ACHN (cell line): Measurements from ENCODE around the gene LAMB4.
"Not testable (repeated sequence)": the region's sequence is repeated elsewhere in the genome, so short reads cannot be mapped to it uniquely, and the experiment has no call there.

ENCODE experiments used
- DNase-seq: peaks from one replicate; pipeline ENCODE4 v3.0.0-alpha.2; 2015
- in situ Hi-C: cut with HindIII; loops from 2 replicates; pipeline ENCODE4 v1.10.0; 2017; ENCODE audit warnings: low sequenced_read_pairs, low pct_ligation_motif_present, low pct_unique_long_range_greater_than_20kb

Gene LAMB4

DNA sequence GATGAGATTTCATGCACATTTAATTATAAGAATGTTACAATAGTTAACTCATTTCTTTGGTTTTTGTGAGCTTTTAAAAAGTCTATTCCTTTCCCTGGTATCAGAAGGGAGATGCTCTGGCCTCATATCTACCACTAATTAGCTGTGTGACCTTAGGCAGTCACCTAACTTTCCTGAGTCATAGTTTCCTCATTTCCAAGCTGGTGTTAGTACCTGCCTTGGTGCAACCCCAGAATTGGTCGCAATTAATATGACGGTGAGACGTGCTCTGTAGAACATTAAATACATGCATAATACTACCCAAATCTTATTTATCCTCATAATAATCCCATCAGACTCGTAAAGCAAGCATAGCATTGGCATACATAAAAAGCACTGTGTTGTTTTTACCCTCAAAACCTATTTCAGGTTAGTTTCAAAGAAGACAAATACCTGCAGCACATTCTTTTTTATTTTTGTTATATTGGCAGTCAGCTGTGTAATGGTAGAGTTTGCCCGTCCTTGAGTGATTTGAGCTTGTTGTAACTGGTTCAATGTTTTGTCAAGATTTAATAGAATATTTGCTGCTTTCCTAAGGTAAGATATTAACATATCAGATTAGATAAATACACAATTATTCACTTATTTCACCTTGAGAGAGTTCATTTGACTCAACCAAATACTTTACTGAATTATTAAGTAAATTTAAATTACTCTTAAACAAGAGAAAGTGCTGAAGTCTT is 96.2 kb downstream of the LAMB4 start:
- no peak for DNase-seq
- in situ Hi-C loops = no loop called here

DNA sequence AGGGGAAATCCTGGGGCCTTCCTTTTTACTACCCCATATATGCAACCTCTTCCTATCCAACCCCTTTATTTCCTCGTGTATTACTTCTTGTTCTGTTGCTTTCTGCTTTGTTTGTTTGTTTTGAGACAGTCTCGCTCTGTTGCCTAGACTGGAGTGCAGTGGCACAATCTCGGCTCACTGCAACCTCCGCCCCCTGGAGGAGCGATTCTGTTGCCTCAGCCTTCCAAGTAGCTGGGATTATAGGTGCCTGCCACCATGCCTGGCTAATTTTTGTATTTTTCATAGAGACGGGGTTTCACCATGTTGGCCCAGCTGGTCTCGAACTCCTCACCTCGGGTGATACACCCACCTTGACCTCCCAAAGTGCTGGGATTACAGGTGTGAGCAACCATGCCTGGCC is 96.9 kb downstream of the LAMB4 start:
- in situ Hi-C loops = not testable (repeated sequence)

DNA sequence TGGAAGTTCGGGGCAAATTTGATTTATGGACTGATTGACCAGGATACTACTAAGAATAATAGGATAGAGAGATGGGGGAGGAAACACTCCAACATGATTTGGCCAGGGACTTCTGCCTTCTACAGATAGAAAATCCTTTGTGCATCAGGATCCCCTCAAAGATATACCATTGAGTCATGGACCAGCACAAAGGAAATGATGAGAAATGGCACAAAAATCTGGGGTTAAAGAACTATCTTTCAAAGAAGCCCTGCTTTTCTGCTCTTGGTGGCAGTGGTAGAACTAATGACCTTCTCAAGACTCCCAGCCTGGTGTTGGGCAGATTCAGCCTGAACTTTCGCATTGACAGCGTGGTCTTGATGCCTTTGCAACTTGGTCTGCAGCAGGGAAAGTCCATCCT is 99.6 kb downstream of the LAMB4 start:
- peak; percentile 42 for DNase-seq
- in situ Hi-C loops = no loop called here

More for the DNA sequence above, 96.9 kb downstream of the LAMB4 start:
- not testable (repeated sequence) for DNase-seq

DNA sequence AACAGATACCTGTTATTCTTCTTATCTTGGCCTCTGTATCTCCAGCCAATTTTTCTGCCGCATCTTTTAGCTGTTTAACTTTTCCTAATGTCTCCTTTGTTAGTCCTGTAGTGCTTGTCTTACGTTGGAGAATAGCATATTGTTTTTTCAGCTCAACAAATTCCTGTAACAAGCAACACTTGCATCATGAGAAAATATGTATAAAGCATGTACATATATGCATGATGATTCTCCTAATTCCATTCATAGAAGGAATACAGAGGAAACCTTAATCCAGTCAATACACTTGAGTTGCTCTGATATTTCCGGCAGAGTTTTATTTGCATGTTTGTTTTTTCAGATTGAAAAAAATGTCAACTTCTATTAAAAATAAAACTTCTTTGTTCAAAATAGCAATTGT is 101.1 kb downstream of the LAMB4 start:
- DNase-seq = no peak
- in situ Hi-C loops = no loop called here

DNA sequence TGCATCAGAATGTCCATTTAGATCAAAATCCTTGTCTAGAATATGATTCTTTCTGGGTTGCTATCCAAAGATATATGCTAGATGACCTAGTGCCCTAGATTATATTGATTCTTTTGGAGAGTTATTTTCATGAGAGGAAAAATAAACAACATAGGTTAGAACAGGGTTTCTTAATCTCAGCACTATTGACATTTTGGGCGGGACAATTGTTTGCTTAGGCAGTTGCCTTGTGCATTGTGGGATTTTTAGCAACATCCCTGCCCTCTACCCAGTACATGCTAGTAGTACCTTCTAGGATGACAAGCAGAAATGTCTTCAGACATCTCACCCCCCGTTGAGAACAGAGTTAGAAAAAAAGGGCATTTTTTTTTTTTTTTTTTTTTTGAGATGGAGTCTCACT is 102.0 kb downstream of the LAMB4 start:
- DNase-seq = no peak
- in situ Hi-C loops = no loop called here

DNA sequence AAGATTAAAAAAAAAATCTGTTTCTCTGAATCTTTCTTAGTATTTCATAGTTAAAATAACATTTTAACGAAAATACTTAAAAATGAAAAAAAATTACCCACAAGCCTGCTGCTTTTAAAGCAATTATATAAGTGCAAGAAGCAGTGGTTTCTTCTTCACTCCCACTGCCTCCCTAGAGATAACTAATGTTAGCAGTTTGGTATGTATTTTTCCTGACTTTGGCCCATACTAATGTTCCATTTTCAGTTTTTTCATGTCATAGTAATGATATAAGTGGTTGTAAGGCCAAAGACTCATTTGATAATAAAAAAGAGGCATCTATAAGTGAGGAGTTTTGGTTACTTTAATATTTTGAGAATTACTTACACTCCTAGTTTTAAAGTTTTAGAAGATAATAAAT is 102.9 kb downstream of the LAMB4 start:
- DNase-seq = no peak
- in situ Hi-C loops = no loop called here

DNA sequence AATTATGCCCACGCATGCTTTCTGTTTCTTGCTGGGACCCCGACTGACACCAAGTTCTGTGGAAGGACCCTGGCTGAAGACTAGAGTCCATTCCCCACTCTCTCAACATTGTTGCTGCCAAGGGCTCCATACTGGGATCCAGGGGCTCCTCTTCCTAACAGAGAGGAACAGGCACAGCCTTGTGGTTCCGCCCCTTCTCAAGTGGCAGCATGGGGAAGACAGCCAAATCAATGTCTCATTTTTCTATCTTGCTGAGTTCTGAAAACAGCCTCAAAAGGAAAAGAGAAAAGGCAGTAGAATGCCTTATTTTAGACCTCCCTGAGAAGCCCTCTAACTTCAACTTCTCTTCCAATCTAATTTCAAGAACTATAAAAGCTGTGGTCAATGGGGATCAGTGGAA is 103.5 kb downstream of the LAMB4 start:
- in situ Hi-C loops = no loop called here
- no peak for DNase-seq

DNA sequence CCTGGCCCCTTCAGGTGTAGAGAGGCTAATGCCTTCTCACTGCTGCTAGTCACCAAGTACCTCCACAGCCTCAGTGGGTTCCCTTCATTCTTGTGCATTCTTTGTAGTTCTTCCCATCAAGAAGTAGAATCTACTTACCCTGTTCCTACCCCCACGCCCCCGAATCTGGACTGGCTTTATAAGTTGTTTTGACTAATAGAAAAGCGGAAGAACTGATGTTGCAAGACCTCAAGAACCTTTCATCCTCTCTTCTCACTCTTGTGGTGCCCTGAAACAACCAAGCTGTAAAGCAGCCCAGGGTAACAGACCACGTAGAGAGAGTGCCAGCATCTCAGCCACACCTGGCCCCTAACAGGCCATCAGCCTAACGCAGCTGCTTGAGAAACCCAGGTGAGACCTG is 104.0 kb downstream of the LAMB4 start:
- no peak for DNase-seq
- in situ Hi-C loops = no loop called here

DNA sequence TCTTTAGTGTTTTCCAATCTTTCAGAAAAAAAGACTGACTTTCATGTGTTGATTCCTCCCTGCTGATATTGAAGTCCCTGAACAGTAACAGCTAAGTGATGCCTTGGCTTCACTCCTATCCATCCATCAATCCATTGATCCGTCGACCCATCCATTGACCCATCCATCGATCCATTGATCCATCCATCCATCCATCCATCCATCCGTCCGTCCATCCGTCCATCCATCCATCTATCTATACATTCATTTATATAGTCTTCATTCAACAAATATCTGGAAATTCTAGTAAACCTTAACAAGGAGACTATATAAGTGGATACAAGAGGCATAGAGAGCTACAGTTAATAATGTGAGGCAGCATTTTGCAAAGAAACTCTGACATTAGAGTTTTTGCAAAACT is 105.6 kb downstream of the LAMB4 start:
- no peak for DNase-seq

DNA sequence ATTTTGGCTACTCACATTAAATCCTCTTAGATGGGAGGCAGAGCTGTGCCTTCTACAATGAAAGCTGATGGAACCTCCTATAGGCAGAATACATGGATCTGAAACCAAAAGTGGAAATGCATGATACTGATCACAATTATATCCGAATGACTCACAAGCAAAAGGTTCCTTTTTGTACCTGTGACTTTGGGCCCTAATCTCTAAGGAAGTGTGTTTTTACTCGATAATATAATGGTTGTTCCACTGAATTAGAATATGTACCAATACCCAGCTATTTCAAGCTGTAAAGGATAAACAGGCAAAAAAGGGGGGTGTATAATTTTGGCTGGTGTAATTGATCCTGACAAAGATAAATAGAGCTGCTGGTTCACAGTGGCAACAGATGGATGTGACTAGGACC is 109.6 kb downstream of the LAMB4 start:
- DNase-seq = no peak

More for the DNA sequence above, 105.6 kb downstream of the LAMB4 start:
- in situ Hi-C loops = no loop called here

DNA sequence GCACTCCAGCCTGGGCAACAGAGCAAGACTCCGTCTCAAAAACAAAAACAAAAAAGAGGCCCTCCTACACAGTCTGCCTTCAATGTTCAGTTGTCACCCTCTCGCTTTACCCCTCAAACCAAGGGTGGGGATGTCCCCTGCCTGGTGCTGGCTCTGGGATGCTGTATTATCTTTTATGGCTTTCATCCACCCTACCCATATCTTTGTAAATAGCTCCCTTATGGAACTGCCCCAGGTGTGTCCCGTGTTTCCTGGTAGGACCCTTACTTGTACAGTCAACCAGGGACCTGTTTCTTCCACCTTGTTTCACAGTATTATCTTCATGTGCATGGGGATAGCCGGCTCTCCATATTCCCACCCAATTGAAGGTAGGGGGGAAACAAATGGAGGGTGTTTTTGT is 111.5 kb downstream of the LAMB4 start:
- no peak for DNase-seq
- in situ Hi-C loops = no loop called here

More for the DNA sequence above, 109.6 kb downstream of the LAMB4 start:
- in situ Hi-C loops = no loop called here

DNA sequence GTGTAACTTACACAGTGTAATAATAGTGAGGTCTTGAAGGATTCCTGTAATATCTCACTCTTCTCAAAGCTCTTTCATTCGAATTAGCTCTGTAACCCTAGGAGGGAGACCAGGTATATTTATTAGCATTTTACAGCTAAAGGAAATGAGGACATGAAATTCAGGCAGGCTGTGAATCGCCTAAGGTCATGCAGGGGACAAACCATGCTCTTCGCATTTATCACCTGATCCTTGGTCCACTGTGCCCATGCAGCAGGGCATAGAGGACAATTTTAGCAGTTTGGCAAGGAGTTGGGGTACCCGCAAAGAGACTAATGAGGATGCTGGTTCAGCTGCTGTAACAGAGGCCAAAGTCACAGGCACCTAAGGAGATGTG is 112.4 kb downstream of the LAMB4 start:
- in situ Hi-C loops = no loop called here
- DNase-seq = no peak

DNA sequence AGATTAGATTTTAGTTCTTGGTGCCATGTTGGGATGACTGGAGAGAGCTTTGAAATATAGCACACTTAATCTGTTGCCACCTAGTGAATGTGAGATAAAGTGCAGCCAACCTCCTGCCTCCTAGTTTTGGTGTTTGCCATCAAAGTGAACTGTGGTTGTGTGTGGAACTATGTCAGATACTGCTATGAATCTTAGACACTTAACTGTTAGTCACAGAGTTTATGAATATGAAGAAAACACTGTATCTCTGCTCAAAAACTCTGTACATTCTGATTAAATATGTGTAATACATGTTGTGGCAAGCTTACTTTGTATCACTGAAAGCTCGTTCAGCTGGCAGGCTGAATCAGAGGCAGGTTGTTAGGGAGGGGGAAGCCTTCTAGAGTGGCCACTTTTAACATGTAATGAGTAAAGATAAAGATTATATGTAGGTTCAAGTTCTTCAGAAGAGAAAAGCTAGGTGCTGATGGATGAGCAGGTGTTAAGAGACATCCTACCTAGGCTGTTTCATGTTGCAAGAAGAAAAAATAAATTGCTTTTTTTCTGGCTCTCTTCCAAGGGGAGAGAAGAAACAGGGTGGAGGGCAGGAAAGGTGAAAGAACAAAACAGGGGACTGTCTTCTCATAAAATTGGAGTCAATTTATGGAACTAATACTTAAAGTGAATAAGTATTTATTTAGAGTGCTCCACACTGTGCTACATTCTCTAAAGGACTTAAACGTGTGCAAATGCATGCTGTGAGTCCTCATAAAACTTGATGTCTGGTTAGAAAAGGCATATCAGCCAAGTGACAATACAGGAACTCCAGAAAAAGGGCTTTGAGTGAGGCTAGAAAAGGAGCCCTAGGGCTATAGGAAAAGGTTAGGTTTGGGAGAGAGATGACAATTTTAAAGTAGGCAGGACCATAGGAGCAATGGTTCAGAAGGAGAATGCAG is 113.1 kb downstream of the LAMB4 start:
- in situ Hi-C loops = no loop called here
- peak; percentile 75 for DNase-seq

DNA sequence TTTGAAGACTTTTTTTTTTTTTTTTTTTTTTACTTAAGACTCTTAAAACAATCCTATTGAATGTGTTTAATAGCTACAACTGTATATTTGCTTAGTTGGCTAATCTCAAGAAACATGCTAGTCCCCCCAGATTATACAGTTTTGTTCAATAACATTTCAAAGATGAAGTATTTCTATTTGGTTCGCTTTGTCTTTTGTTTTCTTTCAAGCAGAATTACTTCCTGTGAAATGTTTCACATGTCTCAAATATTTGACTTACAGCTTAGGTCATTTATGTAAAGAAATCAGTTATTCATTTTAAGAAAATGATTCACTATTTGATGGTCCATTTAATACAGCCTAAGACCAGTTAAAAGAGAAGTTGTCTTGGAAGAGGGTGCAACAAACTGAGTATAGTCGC is 114.4 kb downstream of the LAMB4 start:
- in situ Hi-C loops = no loop called here

DNA sequence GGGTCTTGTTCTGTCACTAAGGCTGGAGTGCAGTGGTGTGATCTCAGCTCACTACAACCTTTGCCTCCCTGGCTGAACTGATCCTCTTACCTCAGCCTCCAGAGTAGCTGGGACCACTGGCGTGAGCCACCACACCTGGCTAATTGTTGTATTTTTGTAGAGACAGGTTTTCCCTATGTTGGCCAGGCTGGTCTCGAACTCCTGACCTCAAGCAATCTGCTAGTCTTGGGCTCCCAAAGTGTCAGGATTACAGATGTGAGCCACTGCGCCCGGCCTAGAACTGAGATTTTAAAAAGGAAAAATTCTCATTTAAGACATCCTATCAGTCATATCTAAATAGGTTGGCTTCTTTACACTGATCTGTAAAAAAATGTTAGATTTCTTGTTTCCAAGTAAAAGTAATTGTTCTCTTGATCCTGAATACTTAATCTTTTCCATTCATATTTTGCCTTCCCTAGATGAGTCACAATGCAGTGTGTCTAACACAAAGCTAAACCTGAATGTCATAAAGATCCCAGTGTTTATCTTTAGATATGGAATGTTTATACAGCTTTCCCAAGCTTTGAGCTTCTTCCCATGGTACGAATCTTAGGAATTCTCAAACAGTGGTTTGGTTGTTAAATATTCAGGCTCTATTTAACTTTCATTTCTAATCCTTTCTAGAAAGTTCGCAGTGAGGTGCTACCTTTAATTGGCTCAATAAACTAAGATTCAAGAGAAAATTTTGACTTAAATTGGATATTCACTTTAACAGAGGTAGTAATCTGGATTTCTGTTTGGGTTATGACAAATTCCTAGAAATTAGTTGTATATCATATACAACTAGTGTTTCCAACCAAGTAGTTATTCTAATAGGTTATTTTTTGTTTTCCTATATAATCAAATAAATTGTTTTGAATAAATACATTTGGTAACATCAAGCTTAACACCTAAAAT is 115.1 kb downstream of the LAMB4 start:
- in situ Hi-C loops = no loop called here
- no peak for DNase-seq

More for the DNA sequence above, 114.4 kb downstream of the LAMB4 start:
- no peak for DNase-seq

DNA sequence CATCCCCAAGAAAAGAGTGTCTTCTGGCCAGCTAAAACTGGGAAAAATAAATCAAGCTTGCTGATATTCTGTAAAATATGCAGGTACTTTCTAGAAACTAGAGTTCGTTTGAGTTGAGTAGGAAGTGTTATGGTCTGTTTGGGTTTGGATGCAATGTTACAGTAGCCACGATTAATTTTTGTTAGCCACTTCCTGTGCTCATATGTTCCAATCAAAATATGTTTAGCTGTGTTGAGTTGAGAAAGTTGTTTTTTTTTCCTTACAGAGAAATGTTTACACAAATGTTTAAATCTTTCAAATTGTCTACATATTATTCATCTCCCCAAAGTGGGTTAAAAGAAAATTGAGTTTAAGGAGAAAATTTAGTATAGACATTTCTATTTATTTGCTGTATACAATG is 115.9 kb downstream of the LAMB4 start:
- no peak for DNase-seq
- in situ Hi-C loops = no loop called here

DNA sequence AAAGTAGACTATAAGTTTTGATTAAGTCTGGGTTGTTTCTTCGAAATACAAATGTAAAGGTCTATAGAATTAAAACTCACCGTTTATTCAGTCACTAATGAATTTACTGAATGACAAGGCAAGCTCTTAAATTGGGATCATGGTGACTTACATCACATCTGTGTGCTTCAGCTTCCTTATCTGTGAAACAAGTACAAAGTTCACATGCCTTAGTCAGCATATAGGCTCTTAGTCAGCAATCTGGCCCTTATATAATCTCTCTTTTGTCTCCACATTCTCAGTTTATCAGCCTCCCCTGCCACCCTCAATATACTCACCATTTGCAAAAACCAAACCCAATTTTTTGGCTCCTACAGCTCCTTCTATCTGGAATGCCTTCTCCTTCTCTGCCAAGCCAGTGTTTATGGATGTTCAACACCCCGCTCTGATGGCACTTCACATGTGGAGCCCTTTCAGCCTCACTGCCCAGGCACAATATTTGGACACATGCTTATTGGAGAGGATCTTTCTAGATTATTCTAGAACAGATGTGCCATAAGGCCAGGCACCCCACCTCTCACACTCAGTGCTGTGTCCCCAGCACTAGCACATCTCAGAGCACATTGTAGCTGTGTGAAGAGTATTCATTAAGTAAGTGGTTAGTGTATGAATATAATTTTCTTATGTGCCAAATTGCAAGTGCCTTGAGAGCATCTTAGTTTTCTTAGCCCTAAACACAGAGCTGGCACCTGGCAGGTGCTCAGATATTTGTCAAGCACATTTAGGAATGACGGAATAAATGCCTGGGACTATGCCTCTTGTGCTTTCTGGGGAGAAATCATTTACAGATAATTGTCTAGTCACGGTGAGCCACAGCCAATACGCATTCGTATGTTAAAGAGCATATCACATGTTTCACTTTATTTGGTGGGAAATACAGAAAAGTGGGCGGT is 117.4 kb downstream of the LAMB4 start:
- peak; percentile 52 for DNase-seq
- in situ Hi-C loops = no loop called here

DNA sequence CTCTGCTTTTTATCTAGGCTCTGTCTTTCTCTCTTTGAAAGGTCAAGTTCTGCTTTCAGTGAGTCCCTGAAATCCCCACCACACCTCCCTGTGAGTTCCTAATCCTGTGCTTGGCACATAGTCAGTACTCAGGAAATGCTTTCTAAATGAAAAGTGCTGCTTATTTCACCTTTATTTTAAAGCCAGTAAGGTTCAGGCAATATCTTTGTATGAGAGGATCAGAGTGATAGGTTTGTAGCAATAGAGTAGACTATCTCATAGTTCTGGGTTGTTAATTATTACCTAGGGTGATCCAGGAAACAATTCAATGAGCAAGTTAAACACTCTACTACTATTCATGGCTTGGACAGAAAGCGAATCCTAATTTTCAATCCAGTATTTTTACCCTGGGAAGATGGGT is 119.8 kb downstream of the LAMB4 start:
- in situ Hi-C loops = no loop called here
- peak; percentile 74 for DNase-seq
